K562 (cell line): ENCODE results near the gene MAGI2. TPM values are rescaled to one million over a fixed set of nuclear protein-coding genes. Genes with fewer than 3 reads are reported as not detected.

Experiments
- ATAC-seq: fragments of 200-7000 bp; cut with Tn5 transposase; 3 replicates; pipeline ENCODE4 v1.9.1; 2020; ENCODE audit warnings: moderate library complexity
- BruUV-seq: library from RNA; stranded (reverse); fragments of 400-500 nt; replicated peaks from 2 replicates; lab custom pipeline; 2021; lab: Mats Ljungman, UMichigan
- CTCF ChIA-PET: fragments of 300-600 bp; formaldehyde crosslinking; extraction: SDS; loops from one replicate; lab custom pipeline; 2021; ENCODE audit warnings: low intra/inter-chr PET ratio; lab: Yijun Ruan, JAX
- POLR2A ChIA-PET: fragments of 300-600, 350-650 bp; sonication (Branson Sonifier 250); formaldehyde crosslinking; extraction: SDS; loops from one replicate; lab custom pipeline; 2021; ENCODE audit warnings: antibody characterized with exemption, inconsistent platforms; lab: Yijun Ruan, JAX
- DNase-seq, 4 experiments: peaks; one replicate each; pipeline versions ENCODE4 v3.0.0 to v3.0.0-alpha.2; 2011 to 2018; ENCODE audit warnings: low spot score in 3 of 4, mixed read lengths in 3 of 4; ENCODE audit errors: extremely low read depth in 1 of 4
- FAIRE-seq: peaks from 2 replicates; lab custom pipeline; 2011; peaks lifted over from hg19 to GRCh38; lab: Jason Lieb, UNC
- H2AFZ ChIP-seq: 2 replicates; pipeline ENCODE4 v1.6.0; 2011; ENCODE audit warnings: low read depth, low read length, control low read depth, inconsistent platforms
- H3K27ac ChIP-seq: fragments of 200-600 bp; 3 replicates; pipeline ENCODE4 v1.8.0; 2011; ENCODE audit warnings: low read depth, mild to moderate bottlenecking, control low read depth, inconsistent platforms, low read length, moderate library complexity, mixed read lengths; ENCODE audit errors: extremely low read depth
- H3K27me3 ChIP-seq, 2 experiments: fragments of 300-600 bp in 1 of 2; 2 replicates in 1 of 2; 3 replicates in 1 of 2; pipeline versions ENCODE4 v1.6.0 to v1.8.0; 2011; ENCODE audit warnings: inconsistent platforms in 2 of 2, low read length in 2 of 2, mild to moderate bottlenecking in 1 of 2, mixed read lengths in 1 of 2, moderate library complexity in 1 of 2; ENCODE audit not compliant: control insufficient read depth in 2 of 2, insufficient read depth in 2 of 2
- H3K36me3 ChIP-seq: fragments of 300-600 bp; 3 replicates; pipeline ENCODE4 v1.8.0; 2011; ENCODE audit warnings: mild to moderate bottlenecking, low read length, inconsistent platforms; ENCODE audit not compliant: control insufficient read depth, insufficient read depth
- H3K4me1 ChIP-seq, 2 experiments: fragments of 200-600 bp in 1 of 2; replicated peaks in 1 of 2; 2 replicates in 1 of 2; 3 replicates in 1 of 2; pipeline versions ENCODE4 v1.5.1 to v1.8.0; 2011; ENCODE audit warnings: inconsistent platforms in 2 of 2, low read length in 2 of 2, mild to moderate bottlenecking in 1 of 2, mixed read lengths in 1 of 2, moderate library complexity in 1 of 2; ENCODE audit not compliant: control insufficient read depth in 2 of 2, insufficient read depth in 2 of 2
- H3K4me2 ChIP-seq: 2 replicates; pipeline ENCODE4 v1.6.1; 2011; ENCODE audit warnings: low read length, control low read depth, inconsistent platforms, mixed read lengths; ENCODE audit not compliant: insufficient read depth
- H3K4me3 ChIP-seq: fragments of 200-600 bp; sonication (generic), shearing (Covaris generic); 2 replicates; pipeline ENCODE4 v1.5.1; 2016; ENCODE audit warnings: control low read depth, inconsistent platforms
- H3K79me2 ChIP-seq: fragments of 200-600 bp; 3 replicates; pipeline ENCODE4 v1.8.0; 2011; ENCODE audit warnings: low read length, inconsistent platforms; ENCODE audit not compliant: control insufficient read depth, insufficient read depth
- H3K9ac ChIP-seq, 2 experiments: 2 replicates each; pipeline versions ENCODE4 v1.6.0 to v1.6.1; 2011; ENCODE audit warnings: low read depth in 2 of 2, low read length in 2 of 2, control low read depth in 1 of 2, inconsistent platforms in 1 of 2, mild to moderate bottlenecking in 1 of 2, mixed read lengths in 1 of 2; ENCODE audit not compliant: insufficient read depth in 1 of 2
- H3K9me1 ChIP-seq: one replicate; pipeline ENCODE4 v1.6.0; 2011; ENCODE audit warnings: inconsistent platforms, mild to moderate bottlenecking, low read length, moderate library complexity; ENCODE audit not compliant: control insufficient read depth, insufficient read depth
- H3K9me3 ChIP-seq: replicated peaks from 2 replicates; pipeline ENCODE4 v1.5.1; 2011; ENCODE audit warnings: low read depth, low read length, inconsistent platforms; ENCODE audit not compliant: control insufficient read depth, insufficient read depth
- H4K20me1 ChIP-seq: replicated peaks from 2 replicates; pipeline ENCODE4 v1.6.1; 2011; ENCODE audit warnings: low read length, inconsistent platforms, mixed read lengths; ENCODE audit not compliant: control insufficient read depth, insufficient read depth
- DIDO1 ChIP-seq: fragments of 450-650 bp; IDR thresholded peaks from 2 replicates; pipeline ENCODE4 v1.6.1; 2016; ENCODE audit warnings: low read depth, missing biosample characterization, missing genetic modification characterization
- E4F1 ChIP-seq: fragments of 250-450 bp; sonication (Bioruptor Pico); IDR thresholded peaks from 2 replicates; pipeline ENCODE4 v1.5.0; 2021; ENCODE audit warnings: mild to moderate bottlenecking, borderline replicate concordance
- ELF2 ChIP-seq: fragments of 250-450 bp; sonication (Bioruptor Pico); IDR thresholded peaks from 2 replicates; pipeline ENCODE4 v1.5.0; 2021; ENCODE audit warnings: mild to moderate bottlenecking
- ESRRB ChIP-seq: fragments of 250-450 bp; sonication (Bioruptor Pico); IDR thresholded peaks from 2 replicates; pipeline ENCODE4 v1.5.0; 2020; ENCODE audit warnings: mild to moderate bottlenecking, moderate library complexity, borderline replicate concordance
- HMBOX1 ChIP-seq: sonication (generic); IDR thresholded peaks from 2 replicates; pipeline ENCODE4 v1.6.1; 2016
- MAZ ChIP-seq, 2 experiments: fragments of 450-650 bp in 1 of 2; sonication (generic) in 1 of 2; formaldehyde crosslinking; IDR thresholded peaks in 1 of 2; conservative IDR thresholded peaks in 1 of 2; 2 replicates each; pipeline versions ENCODE4 v1.4.0 to v1.5.0; 2020; ENCODE audit warnings: mild to moderate bottlenecking in 1 of 2, missing genetic modification reagents in 1 of 2
- MLLT1 ChIP-seq, 2 experiments: fragments of 450-650 bp; IDR thresholded peaks; 2 replicates each; pipeline ENCODE4 v1.6.1; 2016
- PREB ChIP-seq: sonication (generic); formaldehyde crosslinking; IDR thresholded peaks from 2 replicates; pipeline ENCODE4 v1.8.1; 2023; ENCODE audit warnings: mild to moderate bottlenecking, missing genetic modification reagents
- SMAD1 ChIP-seq: fragments of 150-350 bp; IDR thresholded peaks from 2 replicates; pipeline ENCODE4 v1.6.1; 2014; ENCODE audit warnings: low read length, low read depth; ENCODE audit not compliant: partially characterized antibody
- ZBTB33 ChIP-seq: sonication (generic); formaldehyde crosslinking; IDR thresholded peaks from 2 replicates; pipeline ENCODE4 v1.8.1; 2023; ENCODE audit warnings: mild to moderate bottlenecking, missing genetic modification reagents
- ZFP30 ChIP-seq: fragments of 250-450 bp; sonication (Bioruptor Pico); IDR thresholded peaks from 2 replicates; pipeline ENCODE4 v1.8.0; 2022; ENCODE audit warnings: moderate library complexity, mild to moderate bottlenecking, inconsistent platforms, borderline replicate concordance
- ZNF445 ChIP-seq: fragments of 250-450 bp; sonication (Bioruptor Pico); IDR thresholded peaks from 2 replicates; pipeline ENCODE4 v1.4.0; 2020; ENCODE audit warnings: low read depth, mild to moderate bottlenecking, moderate library complexity
- WGBS: fragments of 100-300 bp; shearing (Covaris generic); methylation state at CpG from one replicate; pipeline ENCODE4 v1.1.6; 2016; ENCODE audit warnings: low coverage, mixed read lengths; ENCODE audit not compliant: insufficient coverage; ENCODE audit errors: missing lambda C conversion rate; 5-methylcytosine and 5-hydroxymethylcytosine counted together
- in situ Hi-C: fragments of 300-500 bp; cut with MboI; formaldehyde crosslinking; loops from 4 replicates; pipeline ENCODE4 v1.15.0; 2018; ENCODE audit warnings: inconsistent platforms, mixed read lengths
- intact Hi-C: fragments of 100-400 bp; cut with micrococcal nuclease; formaldehyde crosslinking; loops from 2 replicates; pipeline ENCODE4 v1.14.2; 2022
- polyA plus RNA-seq, 8 experiments: library from polyadenylated mRNA; depleted of rRNA in 4 of 8; stranded (reverse) in 5 of 8; unstranded in 3 of 8; fragments of >200 nt; fragmentation: Nextera tagmentation in 2 of 8; fragmentation: Illumina TruSeq in 1 of 8; extraction: Ambion mirVana in 2 of 8; extraction: Trizol in 1 of 8; gene quantifications; 2 replicates each; pipeline versions ENCODE4 v1.2.1 to v1.2.3, GENCODE V29; 2011 to 2014; ENCODE audit warnings: inconsistent platforms in 1 of 8, missing spikeins in 1 of 8
- total RNA-seq, 7 experiments: library from RNA; depleted of rRNA in 6 of 7; stranded (reverse); fragments of >200 nt in 6 of 7; fragmentation: Illumina TruSeq in 2 of 7; extraction: Trizol in 2 of 7; gene quantifications; 2 replicates each; pipeline versions ENCODE4 v1.2.1 to v1.2.3, GENCODE V29; 2011 to 2021; ENCODE audit warnings: low replicate concordance in 1 of 7

MAGI2 gene
- total and polyA plus RNA-seq, 9 of the 15 experiments (the other 6 are each of a cell fraction or from before 2014, with no cell fraction given), result 0.27 to 1.4 (median 0.70) TPM

- TF ChIP-seq E4F1 (CRISPR knock-in tag) (no peak), DIDO1 (tag) (no peak), ZNF445 (CRISPR knock-in tag) (no peak), MAZ (CRISPR knock-in tag; conservative IDR thresholded peaks at IDR 0.05 in 1 of 2, IDR thresholded peaks at IDR 0.05 in 1 of 2) (no peak)
Observed at GRCh38 chr7:78529392-78529791, 924.1 kb downstream of the MAGI2 start (continued).

- H3K9ac ChIP-seq, result no peak overlapping the region
- intact Hi-C loops (no loop called here), in situ Hi-C loops (no loop called here)
- no peaks in the 10 kb centered on the region for H3K9me1 ChIP-seq
- H3K27me3 ChIP-seq, result no peaks in the 10 kb centered on the region
- no peak overlapping the region for H3K27ac ChIP-seq
- 0% methylated on average over 3 of the region's 3 CpGs for WGBS
- ChIA-PET CTCF (no interaction called here), POLR2A (no interaction called here)
- FAIRE-seq (no peak), DNase-seq (no peak), ATAC-seq (no peak)
- no peaks in the 10 kb centered on the region for H3K4me1 ChIP-seq
- H4K20me1 ChIP-seq, result no peaks in the 10 kb centered on the region
- H2AFZ ChIP-seq, result no peak overlapping the region
- no TSS peak for BruUV-seq
- no peaks in the 10 kb centered on the region for H3K36me3 ChIP-seq
- no peaks in the 10 kb centered on the region for H3K79me2 ChIP-seq
- no peak overlapping the region for H3K4me2 ChIP-seq
- H3K4me3 ChIP-seq, result no peak overlapping the region
- H3K9me3 ChIP-seq, result no peaks in the 10 kb centered on the region
- TF ChIP-seq ESRRB (CRISPR knock-in tag) (no peak), ZFP30 (no peak), HMBOX1 (no peak), MLLT1 (IDR thresholded peaks at IDR 0.05) (no peak), PREB (no peak), ELF2 (CRISPR knock-in tag) (no peak), ZBTB33 (CRISPR knock-in tag) (no peak), SMAD1 (no peak)
Observed at GRCh38 chr7:78528964-78529363, 924.5 kb downstream of the MAGI2 start.
